Nucleus accumbens (tissue), 56 donors: ENCODE data around the gene DAPK1.
A peak's percentile ranks its signal among the peaks of the same experiment; 100 is the strongest.

ENCODE experiments used
- DNase-seq, 56 donors: peaks; one replicate each; lab custom pipeline; 2025; lab: John Stamatoyannopoulos, UW

The DAPK1 gene

GRCh38 chr9:87701491-87701890 is 203.8 kb downstream of the DAPK1 start:
- DNase-seq, result no peak

- no peak for DNase-seq
Measured at GRCh38 chr9:87701931-87702421, 204.3 kb downstream of the DAPK1 start.

DNA sequence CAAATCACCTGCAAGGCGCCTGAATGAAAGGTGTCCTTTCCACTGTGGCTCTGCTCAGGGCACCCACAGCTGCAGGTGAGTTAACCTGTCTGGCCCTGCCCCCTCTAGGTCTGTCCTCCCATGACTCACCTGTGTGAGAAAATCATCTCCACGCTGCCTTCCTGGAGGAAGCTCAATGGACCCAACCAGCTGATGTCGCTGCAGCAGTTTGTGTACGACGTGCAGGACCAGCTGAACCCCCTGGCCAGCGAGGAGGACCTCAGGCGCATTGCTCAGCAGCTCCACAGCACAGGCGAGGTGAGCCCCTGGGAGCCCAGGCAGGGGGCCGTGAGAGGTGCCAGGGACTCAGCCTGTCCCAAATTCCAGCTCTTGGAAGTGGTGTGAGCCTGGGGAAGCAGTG is 205.3 kb downstream of the DAPK1 start:
- no peak for DNase-seq

GRCh38 chr9:87703636-87704276 is 206.1 kb downstream of the DAPK1 start:
- DNase-seq, result no peak

- DNase-seq, result no peak
Measured at GRCh38 chr9:87704342-87704741, 206.7 kb downstream of the DAPK1 start.

DNA sequence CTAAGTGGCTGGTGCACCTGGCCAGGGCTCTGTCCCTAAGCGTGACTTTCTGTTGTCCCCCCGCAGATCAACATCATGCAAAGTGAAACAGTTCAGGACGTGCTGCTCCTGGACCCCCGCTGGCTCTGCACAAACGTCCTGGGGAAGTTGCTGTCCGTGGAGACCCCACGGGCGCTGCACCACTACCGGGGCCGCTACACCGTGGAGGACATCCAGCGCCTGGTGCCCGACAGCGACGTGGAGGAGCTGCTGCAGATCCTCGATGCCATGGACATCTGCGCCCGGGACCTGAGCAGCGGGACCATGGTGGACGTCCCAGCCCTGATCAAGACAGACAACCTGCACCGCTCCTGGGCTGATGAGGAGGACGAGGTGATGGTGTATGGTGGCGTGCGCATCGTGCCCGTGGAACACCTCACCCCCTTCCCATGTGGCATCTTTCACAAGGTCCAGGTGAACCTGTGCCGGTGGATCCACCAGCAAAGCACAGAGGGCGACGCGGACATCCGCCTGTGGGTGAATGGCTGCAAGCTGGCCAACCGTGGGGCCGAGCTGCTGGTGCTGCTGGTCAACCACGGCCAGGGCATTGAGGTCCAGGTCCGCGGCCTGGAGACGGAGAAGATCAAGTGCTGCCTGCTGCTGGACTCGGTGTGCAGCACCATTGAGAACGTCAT is 208.5 kb downstream of the DAPK1 start:
- no peak for DNase-seq

DNA sequence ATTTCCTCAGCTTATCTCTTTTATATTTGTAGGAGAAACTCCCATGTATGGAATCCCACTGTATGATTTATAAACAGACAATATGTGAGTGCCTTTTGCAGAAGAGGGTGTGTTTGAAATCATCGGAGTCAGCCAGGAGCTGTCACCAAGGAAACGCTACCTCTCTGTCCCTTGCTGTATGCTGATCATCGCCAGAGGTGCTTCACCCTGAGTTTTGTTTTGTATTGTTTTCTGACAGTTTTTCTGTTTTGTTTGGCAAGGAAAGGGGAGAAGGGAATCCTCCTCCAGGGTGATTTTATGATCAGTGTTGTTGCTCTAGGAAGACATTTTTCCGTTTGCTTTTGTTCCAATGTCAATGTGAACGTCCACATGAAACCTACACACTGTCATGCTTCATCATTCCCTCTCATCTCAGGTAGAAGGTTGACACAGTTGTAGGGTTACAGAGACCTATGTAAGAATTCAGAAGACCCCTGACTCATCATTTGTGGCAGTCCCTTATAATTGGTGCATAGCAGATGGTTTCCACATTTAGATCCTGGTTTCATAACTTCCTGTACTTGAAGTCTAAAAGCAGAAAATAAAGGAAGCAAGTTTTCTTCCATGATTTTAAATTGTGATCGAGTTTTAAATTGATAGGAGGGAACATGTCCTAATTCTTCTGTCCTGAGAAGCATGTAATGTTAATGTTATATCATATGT is 210.3 kb downstream of the DAPK1 start:
- DNase-seq, result no peak

DNA sequence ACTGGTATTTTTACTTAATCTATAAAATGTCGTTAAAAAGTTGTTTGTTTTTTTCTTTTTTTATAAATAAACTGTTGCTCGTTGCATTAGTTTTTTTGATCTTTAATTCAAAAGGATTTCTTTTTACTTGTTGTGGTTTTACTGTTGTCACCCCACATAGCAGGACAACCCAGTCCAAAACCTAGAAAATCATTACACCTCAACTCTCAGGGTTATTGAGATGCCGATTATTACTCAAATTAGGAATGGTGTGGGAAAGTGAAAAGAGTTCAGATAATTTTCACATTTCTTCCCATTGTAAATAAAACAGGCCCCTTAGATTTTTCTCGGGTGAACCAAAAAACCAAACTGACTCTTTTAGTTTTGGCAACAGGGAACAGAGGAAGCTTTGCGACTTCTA is 210.9 kb downstream of the DAPK1 start:
- no peak for DNase-seq

DNA sequence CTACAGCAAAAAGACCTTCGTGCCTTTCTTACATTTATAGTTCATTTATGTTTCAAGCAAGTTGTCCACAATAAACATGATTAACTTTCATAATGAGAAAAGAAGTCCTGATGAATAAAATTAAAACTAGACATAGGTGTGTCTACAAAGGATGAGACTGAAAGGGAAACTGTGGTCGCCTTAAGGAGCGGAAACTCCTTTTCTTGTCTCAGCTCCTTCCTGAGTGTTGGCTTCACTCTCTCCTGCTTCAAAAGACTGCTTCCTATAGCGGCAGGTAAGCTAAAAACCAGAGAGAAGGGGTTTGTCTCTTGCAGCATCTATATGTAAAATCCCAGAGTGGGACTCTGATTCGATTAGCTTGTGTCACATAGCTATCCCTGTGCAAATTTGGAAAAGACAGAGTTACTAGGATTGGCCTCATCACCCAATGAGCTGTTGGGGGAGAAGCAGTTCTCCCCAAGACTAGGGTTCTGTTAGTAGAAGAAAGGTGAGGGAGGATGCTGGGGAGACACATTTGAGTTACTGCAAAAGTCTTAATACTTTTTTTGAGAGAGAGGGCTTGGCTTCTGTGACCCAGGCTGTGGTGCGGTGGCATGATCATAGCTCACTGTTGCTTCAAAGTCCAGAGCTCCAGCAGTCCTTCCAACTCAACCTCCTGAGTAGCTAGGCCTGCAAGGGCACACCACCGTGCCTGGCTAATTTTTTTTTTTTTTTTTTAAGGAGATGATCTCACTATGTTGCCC is 211.5 kb downstream of the DAPK1 start:
- no peak for DNase-seq

- DNase-seq, result no peak
Measured at GRCh38 chr9:87710443-87710842, 212.8 kb downstream of the DAPK1 start.

DNA sequence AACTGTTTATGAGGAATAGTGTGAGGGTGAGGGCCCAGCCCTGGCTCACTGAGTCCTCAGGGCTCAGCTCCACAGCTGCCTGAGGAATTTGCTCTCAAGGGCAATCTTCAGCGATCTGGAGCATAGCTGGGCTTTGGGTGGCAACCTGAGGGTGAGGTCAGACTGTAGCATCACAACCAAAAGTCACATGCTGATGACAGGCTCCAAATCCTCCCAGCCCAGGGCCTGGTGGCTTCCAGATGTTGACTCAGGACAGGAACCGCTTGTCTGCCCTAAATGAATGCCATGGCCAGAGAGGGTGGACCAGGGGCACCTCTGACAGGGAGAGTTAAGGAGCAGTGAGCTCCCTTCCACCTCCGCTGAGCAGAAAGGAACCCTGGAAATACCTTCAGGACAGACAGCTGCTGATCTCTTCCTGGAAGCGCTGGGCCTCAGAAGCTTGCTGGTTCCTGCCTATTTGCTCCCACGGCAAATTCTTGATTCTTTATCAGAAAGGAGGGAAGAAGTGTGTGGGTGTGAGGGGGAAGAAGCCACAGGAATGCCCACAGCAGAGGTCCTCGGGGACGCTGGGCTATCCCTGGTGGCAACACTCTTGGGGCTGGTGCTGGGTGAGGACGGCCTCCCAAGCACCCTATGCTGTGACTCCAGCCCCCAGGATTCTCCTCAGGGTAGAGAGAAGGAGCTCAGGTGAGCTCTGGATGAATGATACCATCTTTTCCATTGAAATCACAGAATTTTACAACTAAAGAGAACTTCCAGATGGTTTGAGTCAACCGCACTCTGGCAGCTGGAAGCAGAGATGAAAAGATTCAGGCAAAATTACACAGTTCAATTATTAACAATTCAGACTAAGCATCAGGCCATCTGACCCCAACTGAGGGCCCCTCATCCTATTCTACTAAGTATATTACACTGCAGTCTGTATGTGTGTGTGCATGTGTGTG is 214.5 kb downstream of the DAPK1 start:
- peak in 1 of 56 donors; percentile 35 for DNase-seq

DNA sequence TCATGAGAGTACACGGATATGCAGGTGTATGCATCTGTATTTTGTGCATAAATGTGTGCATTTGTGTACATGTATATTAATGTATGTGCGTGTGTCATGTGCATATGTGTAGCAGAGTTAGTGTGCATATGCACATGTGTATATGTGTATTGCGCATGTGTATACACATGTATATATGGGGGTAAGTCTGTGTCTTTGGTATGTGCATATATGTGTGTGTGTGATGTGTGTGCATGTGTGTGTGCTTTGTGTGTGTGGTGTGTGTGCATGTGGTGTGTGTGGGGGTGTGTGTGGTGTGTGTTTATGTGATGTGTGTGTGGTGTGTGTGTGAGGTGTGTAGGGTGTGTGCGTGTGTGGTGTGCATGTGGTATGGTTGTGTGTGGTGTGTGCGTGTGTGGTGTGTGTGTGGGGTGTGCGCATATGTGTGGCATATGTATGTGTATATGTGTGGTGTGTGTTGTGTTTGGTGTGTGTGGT is 215.2 kb downstream of the DAPK1 start:
- DNase-seq, result no peak

- peak in 36 of 56 donors; percentile 8 to 66 (median 31) for DNase-seq
Measured at GRCh38 chr9:87713278-87713987, 215.8 kb downstream of the DAPK1 start.

DNA sequence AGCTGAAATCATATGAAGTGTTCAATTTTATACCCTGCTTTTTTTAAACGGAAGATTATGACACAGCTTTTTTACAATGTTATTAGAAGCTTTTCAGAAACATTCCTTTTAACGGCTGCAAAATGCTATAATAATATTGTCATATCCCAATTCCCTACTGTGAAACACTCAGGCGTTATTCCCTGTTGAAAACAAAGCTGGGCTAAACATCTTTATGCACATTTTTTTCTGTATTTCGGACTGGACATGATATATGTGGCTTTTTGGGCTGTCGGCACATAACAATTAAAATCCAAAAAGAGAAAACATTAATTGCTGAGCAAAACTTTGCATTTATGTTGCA is 216.3 kb downstream of the DAPK1 start:
- DNase-seq, result no peak

- DNase-seq, result peak in 16 of 56 donors; percentile 6 to 34 (median 17)
Measured at GRCh38 chr9:87714819-87715218, 217.2 kb downstream of the DAPK1 start.

DNA sequence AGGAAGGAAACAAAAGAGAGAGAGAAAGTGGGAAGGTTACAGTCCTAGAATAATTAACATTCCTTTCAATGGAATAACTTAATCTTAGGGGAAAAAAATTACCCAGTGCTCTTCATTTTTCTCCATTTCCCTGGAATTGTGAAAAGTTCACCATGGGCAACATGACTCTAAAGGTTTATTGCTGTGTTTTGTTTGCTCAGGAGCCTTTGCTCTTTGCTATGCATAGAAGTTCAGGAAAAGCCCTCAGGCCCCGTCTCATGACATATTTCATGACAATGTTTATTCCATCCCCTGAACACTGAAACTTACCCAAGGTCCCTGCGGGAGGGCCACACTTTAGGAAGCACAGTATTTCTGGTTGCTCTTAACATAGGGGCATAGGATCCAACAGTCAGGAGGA is 218.5 kb downstream of the DAPK1 start:
- no peak for DNase-seq

DNA sequence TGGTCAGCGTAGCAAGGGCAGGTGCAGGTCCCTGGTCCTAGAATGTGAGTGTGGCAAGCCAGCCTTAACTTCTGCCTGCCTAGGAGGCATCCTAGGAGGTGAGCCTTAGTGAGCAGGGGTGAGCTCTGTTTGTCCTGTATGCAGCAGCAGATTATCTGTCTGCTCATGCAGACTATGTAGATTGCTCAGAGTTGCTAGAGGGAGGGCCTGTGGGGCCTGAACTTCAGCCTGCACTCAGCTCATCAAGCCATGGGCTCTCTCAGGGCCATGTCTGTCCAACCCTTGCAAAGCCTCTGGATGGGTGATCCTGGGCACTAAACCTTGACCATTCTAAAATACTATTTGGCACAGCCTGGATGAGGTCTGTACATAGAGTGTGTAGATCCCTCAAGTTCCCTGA is 219.8 kb downstream of the DAPK1 start:
- DNase-seq, result no peak

- no peak for DNase-seq
Measured at GRCh38 chr9:87718231-87718630, 220.6 kb downstream of the DAPK1 start.
